ENCODE results near the gene NUDT6.

The NUDT6 gene

DNA sequence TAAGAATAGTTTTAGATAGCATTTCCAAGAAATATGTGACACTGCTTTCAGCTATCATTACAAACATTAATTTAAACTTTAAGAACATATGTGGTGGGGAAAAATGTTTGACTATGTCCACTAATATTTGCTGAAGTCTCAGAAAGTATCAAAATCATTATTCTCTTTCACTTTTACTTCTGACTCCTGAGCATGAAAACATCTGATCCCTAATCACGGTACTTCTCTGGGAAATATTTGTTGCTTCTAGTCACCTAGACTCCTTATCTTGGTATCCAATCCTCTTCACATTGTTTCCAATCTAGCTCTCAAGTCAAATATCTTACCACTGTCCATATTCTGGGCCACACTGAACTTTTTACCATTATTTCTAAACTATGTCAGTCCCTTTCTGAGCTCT is 10.8 kb downstream of the NUDT6 start:
- TF ChIP-seq CTCF (IDR thresholded peaks at IDR 0.05; ENCODE audit: control extremely low read depth, extremely low read depth, low read depth, missing control alignments) = no peak
- ChIA-PET POLR2A (no interaction called here), CTCF (interaction anchor here (0.9 to 5.6 kb wide), 5 partner anchors 8 to 153 kb away, joined by 3 to 37 read pairs (median 4); no protein-coding TSS in a partner anchor)
- no peak for DNase-seq (ENCODE audit: extremely low spot score)

- DNase-seq (ENCODE audit: extremely low spot score) = no peak
- ChIA-PET POLR2A (no interaction called here), CTCF (interaction anchor here (1.5 kb wide), 1 partner anchor 10 kb away, joined by 4 read pairs; no protein-coding TSS in a partner anchor)
- TF ChIP-seq CTCF (IDR thresholded peaks at IDR 0.05; ENCODE audit: control extremely low read depth, extremely low read depth, low read depth, missing control alignments) = no peak
Measured at GRCh38 chr4:122909683-122910082, 12.7 kb downstream of the NUDT6 start.

DNA sequence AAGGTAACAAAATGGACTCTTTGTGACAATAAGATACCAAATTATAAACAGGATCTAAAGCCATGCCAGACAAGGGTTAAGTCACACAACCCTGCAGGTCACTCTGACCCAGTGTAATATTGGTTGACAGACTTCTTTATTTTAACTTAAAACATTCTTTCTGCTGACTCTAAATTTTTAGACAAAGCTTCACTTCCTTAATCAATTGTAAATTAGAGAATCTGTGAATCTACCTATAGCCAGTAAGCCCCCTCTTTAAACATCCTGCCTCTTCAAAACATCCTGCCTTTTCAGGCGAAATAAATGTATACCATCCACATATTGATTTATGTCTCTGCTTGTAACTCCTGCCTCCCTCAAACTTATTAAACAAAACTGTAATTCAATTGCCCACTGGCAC is 14.2 kb downstream of the NUDT6 start:
- TF ChIP-seq CTCF (IDR thresholded peaks at IDR 0.05; ENCODE audit: control extremely low read depth, extremely low read depth, low read depth, missing control alignments) = no peak
- ChIA-PET CTCF (no interaction called here), POLR2A (no interaction called here)
- no peak for DNase-seq (ENCODE audit: extremely low spot score)

DNA sequence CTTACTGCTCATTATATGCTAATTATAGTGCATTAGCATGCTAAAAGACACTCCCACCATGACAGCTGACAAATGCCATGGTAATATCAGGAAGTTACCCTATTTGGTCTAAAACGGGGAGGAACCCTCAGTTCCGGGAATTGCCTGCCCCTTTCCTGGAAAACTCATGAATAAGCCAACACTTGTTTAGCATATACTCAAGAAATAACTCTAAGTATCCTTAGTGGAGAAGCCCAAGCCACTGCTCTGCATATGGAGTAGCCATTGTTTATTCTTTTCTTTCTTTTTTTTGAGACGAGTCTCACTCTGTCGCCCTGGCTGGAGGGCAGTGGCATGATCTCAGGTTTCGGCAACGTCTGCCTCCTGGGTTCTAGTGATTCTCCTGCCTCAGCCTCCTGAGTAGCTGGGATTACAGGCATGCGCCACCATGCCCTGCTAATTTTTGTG is 15.5 kb downstream of the NUDT6 start:
- CTCF ChIA-PET = no interaction called here
- POLR2A ChIA-PET = no interaction called here
- no peak for DNase-seq (ENCODE audit: extremely low spot score)
- TF ChIP-seq CTCF (IDR thresholded peaks at IDR 0.05; ENCODE audit: control extremely low read depth, extremely low read depth, low read depth, missing control alignments) = no peak

- no peak for DNase-seq (ENCODE audit: extremely low spot score)
- CTCF ChIA-PET = interaction anchor here (0.7 to 2.5 kb wide), 7 partner anchors 8 to 147 kb away, joined by 3 to 14 read pairs (median 7); partner anchors contain the start of gene NUDT6
- TF ChIP-seq CTCF (IDR thresholded peaks at IDR 0.05; ENCODE audit: control extremely low read depth, extremely low read depth, low read depth, missing control alignments) = no peak
- POLR2A ChIA-PET = interaction anchor here (0.6 kb wide), 1 partner anchor 287 kb away, joined by 3 read pairs; no protein-coding TSS in a partner anchor
Measured at GRCh38 chr4:122903766-122904288, 18.6 kb downstream of the NUDT6 start.

- DNase-seq (ENCODE audit: extremely low spot score) = no peak
- POLR2A ChIA-PET = no interaction called here
- no peak for TF ChIP-seq CTCF (IDR thresholded peaks at IDR 0.05; ENCODE audit: control extremely low read depth, extremely low read depth, low read depth, missing control alignments)
- CTCF ChIA-PET = no interaction called here
Measured at GRCh38 chr4:122901247-122902010, 21.0 kb downstream of the NUDT6 start.
